Stomach (tissue), 9 donors: ENCODE data around the gene TEX36. TPM values are rescaled to one million over a fixed set of nuclear protein-coding genes. Genes with fewer than 3 reads are reported as not detected.

Source experiments
- DNase-seq, 2 donors: peaks; one replicate each; pipeline versions ENCODE4 v3.0.0 to v3.0.0-alpha.2; 2013 to 2019
- H3K27ac ChIP-seq, 5 donors: fragments of 200-600 bp in 4 of 5; sonication (generic) in 4 of 5; one replicate each; pipeline ENCODE4 v1.5.1; 2013 to 2019; ENCODE audit warnings: mild to moderate bottlenecking in 1 of 5, moderate library complexity in 1 of 5
- H3K27me3 ChIP-seq, 3 donors: fragments of 200-600 bp; sonication (generic); one replicate each; pipeline ENCODE4 v1.5.1; 2017 to 2019; ENCODE audit warnings: mixed run types in 1 of 3
- H3K36me3 ChIP-seq, 4 donors: fragments of 200-600 bp; sonication (generic); 1 replicate in 3 of 4; 2 replicates in 1 of 4; pipeline ENCODE4 v1.5.1; 2016 to 2019
- H3K4me1 ChIP-seq, 4 donors: fragments of 200-600 bp; sonication (generic); one replicate each; pipeline ENCODE4 v1.5.1; 2016 to 2019
- H3K4me3 ChIP-seq, 4 donors: fragments of 200-600 bp; sonication (generic) in 3 of 4; one replicate each; pipeline ENCODE4 v1.5.1; 2016 to 2019; ENCODE audit warnings: mild to moderate bottlenecking in 1 of 4
- H3K9me3 ChIP-seq, 4 donors: fragments of 200-600 bp; sonication (generic); one replicate each; pipeline ENCODE4 v1.5.1; 2016 to 2019
- CTCF ChIP-seq, 7 experiments: fragments of 450-650 bp in 4 of 7; fragments of 200-600 bp in 3 of 7; sonication (generic) in 3 of 7; IDR thresholded peaks; one replicate each; pipeline ENCODE4 v1.5.1; 2016 to 2019; ENCODE audit warnings: antibody characterized with exemption in 7 of 7, control low read depth in 2 of 7, mild to moderate bottlenecking in 1 of 7
- EP300 ChIP-seq: sonication (generic); formaldehyde crosslinking; IDR thresholded peaks from one replicate; pipeline ENCODE4 v1.6.1; 2017; ENCODE audit warnings: antibody characterized with exemption
- POLR2A ChIP-seq, 4 donors: fragments of 450-650 bp; IDR thresholded peaks; one replicate each; pipeline ENCODE4 v1.6.1; 2016; ENCODE audit warnings: antibody characterized with exemption in 4 of 4, control low read depth in 2 of 4, mild to moderate bottlenecking in 1 of 4, moderate library complexity in 1 of 4
- POLR2AphosphoS5 ChIP-seq, 3 donors: sonication (generic); formaldehyde crosslinking; IDR thresholded peaks; one replicate each; pipeline ENCODE4 v1.6.1; 2016; ENCODE audit warnings: antibody characterized with exemption in 3 of 3
- WGBS, 5 donors: extraction: QIAGEN DNeasy Blood & Tissue Kit in 3 of 5; methylation state at CpG; one replicate each; pipeline versions ENCODE4 v1.1.5 to v1.1.7; 2013 to 2018; 5-methylcytosine and 5-hydroxymethylcytosine counted together
- intact Hi-C: fragments of 100-400 bp; cut with DNase I; formaldehyde crosslinking; loops from one replicate; pipeline ENCODE4 v1.15.1; 2023; ENCODE audit warnings: low total_unique reads
- polyA plus RNA-seq, 3 donors: library from polyadenylated mRNA; stranded (reverse); fragments of 200-250 nt; gene quantifications; one replicate each; pipeline ENCODE4 v1.2.3, GENCODE V29; 2013
- total RNA-seq, 5 donors: library from RNA; depleted of rRNA; stranded (reverse); fragments of >200 nt; gene quantifications; one replicate each; pipeline versions ENCODE4 v1.1.0 to v1.2.3, GENCODE V29; 2014 to 2016
- donor health status: healthy with polysubstance abuse.
- donor health status: Bipolar disorder and iron deficiency.
- donor health status: healthy.

TEX36 gene
- total and polyA plus RNA-seq, 8 donors: not detected

- no peak for TF ChIP-seq POLR2A (IDR thresholded peaks at IDR 0.05)
- TF ChIP-seq CTCF (IDR thresholded peaks at IDR 0.05): no peak
- TF ChIP-seq POLR2AphosphoS5 (IDR thresholded peaks at IDR 0.05): no peak
- TF ChIP-seq EP300: no peak
- Histone ChIP-seq H3K27ac (no peak overlapping the region), H3K27me3 (peaks cover 0 to 4% (median 0%) of the 10 kb centered on the region in 3 donors), H3K4me1 (peaks cover 0 to 4% (median 0%) of the 10 kb centered on the region in 4 donors), H3K36me3 (no peaks in the 10 kb centered on the region), H3K4me3 (no peak overlapping the region), H3K9me3 (no peaks in the 10 kb centered on the region)
- DNase-seq: no peak
- intact Hi-C loops: no loop called here
- 74 to 85% (median 81%) methylated on average over 12 of the region's 12 CpGs for WGBS, 5 donors
Measured at GRCh38 chr10:125692601-125693523, 9.9 kb upstream of the TEX36 start.

- Histone ChIP-seq H3K9me3 (no peaks in the 10 kb centered on the region), H3K27ac (no peak overlapping the region), H3K27me3 (peaks cover 0 to 4% (median 0%) of the 10 kb centered on the region in 3 donors), H3K4me3 (no peak overlapping the region), H3K4me1 (peaks cover 0 to 4% (median 0%) of the 10 kb centered on the region in 4 donors), H3K36me3 (no peaks in the 10 kb centered on the region)
- 55 to 78% (median 65%) methylated on average over 3 of the region's 3 CpGs for WGBS, 5 donors
- no peak for DNase-seq
- intact Hi-C loops: no loop called here
- TF ChIP-seq CTCF (IDR thresholded peaks at IDR 0.05) (no peak), EP300 (no peak), POLR2AphosphoS5 (IDR thresholded peaks at IDR 0.05) (no peak), POLR2A (IDR thresholded peaks at IDR 0.05) (no peak)
Measured at GRCh38 chr10:125692196-125692595, 9.2 kb upstream of the TEX36 start.

- H3K36me3 ChIP-seq: no peaks in the 10 kb centered on the region
- TF ChIP-seq EP300: no peak
- TF ChIP-seq CTCF (IDR thresholded peaks at IDR 0.05): no peak
- no peak for TF ChIP-seq POLR2A (IDR thresholded peaks at IDR 0.05)
- peak in 1 of 3 donors; percentile 17 for TF ChIP-seq POLR2AphosphoS5 (IDR thresholded peaks at IDR 0.05)
- no peaks in the 10 kb centered on the region for H3K9me3 ChIP-seq
- H3K4me3 ChIP-seq: no peak overlapping the region
- intact Hi-C loops: no loop called here
- DNase-seq: peak in 1 of 2 donors; percentile 74
- H3K4me1 ChIP-seq: peaks cover 0 to 4% (median 0%) of the 10 kb centered on the region in 4 donors
- 47 to 64% (median 51%) methylated on average over 18 to 19 of the region's 19 CpGs for WGBS, 5 donors
- no peak overlapping the region for H3K27ac ChIP-seq
- peaks cover 0 to 4% (median 0%) of the 10 kb centered on the region in 3 donors for H3K27me3 ChIP-seq
Measured at GRCh38 chr10:125691160-125691981, 8.4 kb upstream of the TEX36 start.

- DNase-seq: peak; percentile 31 to 70
- intact Hi-C loops: no loop called here
- Histone ChIP-seq H3K4me3 (no peak overlapping the region), H3K27me3 (peaks cover 0 to 4% (median 0%) of the 10 kb centered on the region in 3 donors), H3K36me3 (no peaks in the 10 kb centered on the region), H3K27ac (no peak overlapping the region), H3K4me1 (peaks cover 0 to 4% (median 0%) of the 10 kb centered on the region in 4 donors), H3K9me3 (no peaks in the 10 kb centered on the region)
- WGBS, 5 donors: 35 to 60% (median 54%) methylated on average over 8 of the region's 8 CpGs
- TF ChIP-seq CTCF (IDR thresholded peaks at IDR 0.05) (no peak), EP300 (no peak), POLR2A (IDR thresholded peaks at IDR 0.05) (no peak), POLR2AphosphoS5 (IDR thresholded peaks at IDR 0.05) (no peak)
Measured at GRCh38 chr10:125689955-125690569, 7.1 kb upstream of the TEX36 start.
